GM12874 (cell line): Measurements from ENCODE around the gene LPAR3.

ENCODE experiments used
- CTCF ChIP-seq: IDR thresholded peaks from 2 replicates; pipeline ENCODE4 v1.5.1; 2011; ENCODE audit warnings: low read depth, mild to moderate bottlenecking, control low read depth, low read length, moderate library complexity; ENCODE audit not compliant: insufficient read depth

The LPAR3 gene

GRCh38 chr1:84853741-84854721 lies 39.0 kb downstream of the LPAR3 start:
- no peak for TF ChIP-seq CTCF

GRCh38 chr1:84851839-84852238 lies 41.2 kb downstream of the LPAR3 start:
- TF ChIP-seq CTCF: no peak

GRCh38 chr1:84849357-84849975 lies 43.5 kb downstream of the LPAR3 start:
- no peak for TF ChIP-seq CTCF

- TF ChIP-seq CTCF: no peak
Measured at GRCh38 chr1:84847253-84848250, 45.5 kb downstream of the LPAR3 start.

- TF ChIP-seq CTCF: no peak
Measured at GRCh38 chr1:84846387-84846786, 46.6 kb downstream of the LPAR3 start.

GRCh38 chr1:84845357-84845756 lies 47.6 kb downstream of the LPAR3 start:
- no peak for TF ChIP-seq CTCF
